Measurements from ENCODE around the gene NFIL3.

DNA sequence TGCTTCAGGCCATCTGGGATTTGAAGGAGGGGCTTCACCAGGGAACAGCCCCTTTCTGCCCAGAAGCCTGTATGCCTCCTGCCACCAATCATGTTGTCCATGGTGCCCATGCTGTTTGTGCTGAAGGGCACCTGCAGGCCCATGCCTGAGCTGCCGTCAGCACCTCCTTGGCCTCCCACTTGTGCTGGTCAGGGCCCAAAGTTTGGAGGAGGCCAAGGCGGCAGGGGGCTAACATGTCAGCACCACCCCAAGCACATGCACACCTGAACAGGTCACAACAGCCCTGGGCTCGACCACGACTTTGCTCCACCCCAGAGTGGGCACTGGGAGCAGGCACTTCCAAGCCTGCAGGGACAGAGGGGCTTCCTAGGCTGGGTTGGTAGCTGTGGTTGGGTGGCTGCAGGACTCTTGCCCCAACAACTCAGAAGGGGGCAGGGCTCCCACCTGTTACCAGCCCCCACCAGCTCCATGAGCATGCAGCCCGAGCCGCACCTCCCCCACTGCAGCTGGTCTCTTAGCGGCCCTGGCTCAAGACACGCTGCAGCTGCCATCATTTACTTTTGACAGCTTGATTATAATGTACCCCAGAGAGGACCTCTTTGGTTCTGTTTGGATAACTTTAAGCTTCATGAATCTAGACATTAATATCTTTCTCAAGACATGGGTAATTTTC is 19.8 kb upstream of the NFIL3 start:
- TF ChIP-seq, protein P1, sequence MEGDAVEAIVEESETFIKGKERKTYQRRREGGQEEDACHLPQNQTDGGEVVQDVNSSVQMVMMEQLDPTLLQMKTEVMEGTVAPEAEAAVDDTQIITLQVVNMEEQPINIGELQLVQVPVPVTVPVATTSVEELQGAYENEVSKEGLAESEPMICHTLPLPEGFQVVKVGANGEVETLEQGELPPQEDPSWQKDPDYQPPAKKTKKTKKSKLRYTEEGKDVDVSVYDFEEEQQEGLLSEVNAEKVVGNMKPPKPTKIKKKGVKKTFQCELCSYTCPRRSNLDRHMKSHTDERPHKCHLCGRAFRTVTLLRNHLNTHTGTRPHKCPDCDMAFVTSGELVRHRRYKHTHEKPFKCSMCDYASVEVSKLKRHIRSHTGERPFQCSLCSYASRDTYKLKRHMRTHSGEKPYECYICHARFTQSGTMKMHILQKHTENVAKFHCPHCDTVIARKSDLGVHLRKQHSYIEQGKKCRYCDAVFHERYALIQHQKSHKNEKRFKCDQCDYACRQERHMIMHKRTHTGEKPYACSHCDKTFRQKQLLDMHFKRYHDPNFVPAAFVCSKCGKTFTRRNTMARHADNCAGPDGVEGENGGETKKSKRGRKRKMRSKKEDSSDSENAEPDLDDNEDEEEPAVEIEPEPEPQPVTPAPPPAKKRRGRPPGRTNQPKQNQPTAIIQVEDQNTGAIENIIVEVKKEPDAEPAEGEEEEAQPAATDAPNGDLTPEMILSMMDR (IDR thresholded peaks at IDR 0.05; ENCODE audit: low read length): no peak
- no peak for TF ChIP-seq EZH2 (optimal IDR thresholded peaks at IDR 0.05; ENCODE audit: low read depth, low read length)

Measured in MM.1S (cell line).